ENCODE data around the gene MAPKBP1.
"Not testable (repeated sequence)": the region's sequence is repeated elsewhere in the genome, so short reads cannot be mapped to it uniquely, and the experiment has no call there.

MAPKBP1 gene

GRCh38 chr15:41825572-41826535 is 51.6 kb downstream of the MAPKBP1 start:
- no peak for DNase-seq (ENCODE audit: low spot score)

DNA sequence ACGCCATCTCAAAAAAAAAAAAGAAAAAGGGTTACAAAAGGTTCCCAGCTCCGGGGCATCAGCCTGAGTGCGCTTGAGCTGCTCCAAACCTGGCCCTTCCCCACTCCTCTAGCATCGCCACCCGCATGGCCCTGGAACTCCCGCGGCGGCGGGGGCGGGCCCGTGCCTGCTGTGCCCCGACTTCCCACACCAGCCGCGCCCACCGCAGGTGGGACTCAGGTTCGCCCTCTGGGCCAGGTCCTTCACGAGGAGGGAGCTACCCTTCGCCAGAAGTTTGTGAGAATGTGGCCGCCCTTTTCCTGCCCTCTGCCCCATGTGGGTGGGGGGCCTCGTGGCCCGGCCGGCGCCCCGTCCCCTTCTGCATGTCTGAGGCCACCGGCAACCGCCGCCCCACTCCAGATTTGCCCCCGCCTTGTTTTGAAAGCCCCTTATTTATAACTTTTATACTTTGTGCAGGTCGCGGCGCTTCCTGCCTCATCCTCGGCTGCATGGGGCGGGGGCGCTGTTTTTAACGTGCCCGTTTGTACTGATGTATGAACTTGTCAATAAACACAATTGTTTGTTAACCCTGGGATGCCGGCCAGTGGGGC is 53.1 kb downstream of the MAPKBP1 start:
- no peak for DNase-seq (ENCODE audit: low spot score)

DNA sequence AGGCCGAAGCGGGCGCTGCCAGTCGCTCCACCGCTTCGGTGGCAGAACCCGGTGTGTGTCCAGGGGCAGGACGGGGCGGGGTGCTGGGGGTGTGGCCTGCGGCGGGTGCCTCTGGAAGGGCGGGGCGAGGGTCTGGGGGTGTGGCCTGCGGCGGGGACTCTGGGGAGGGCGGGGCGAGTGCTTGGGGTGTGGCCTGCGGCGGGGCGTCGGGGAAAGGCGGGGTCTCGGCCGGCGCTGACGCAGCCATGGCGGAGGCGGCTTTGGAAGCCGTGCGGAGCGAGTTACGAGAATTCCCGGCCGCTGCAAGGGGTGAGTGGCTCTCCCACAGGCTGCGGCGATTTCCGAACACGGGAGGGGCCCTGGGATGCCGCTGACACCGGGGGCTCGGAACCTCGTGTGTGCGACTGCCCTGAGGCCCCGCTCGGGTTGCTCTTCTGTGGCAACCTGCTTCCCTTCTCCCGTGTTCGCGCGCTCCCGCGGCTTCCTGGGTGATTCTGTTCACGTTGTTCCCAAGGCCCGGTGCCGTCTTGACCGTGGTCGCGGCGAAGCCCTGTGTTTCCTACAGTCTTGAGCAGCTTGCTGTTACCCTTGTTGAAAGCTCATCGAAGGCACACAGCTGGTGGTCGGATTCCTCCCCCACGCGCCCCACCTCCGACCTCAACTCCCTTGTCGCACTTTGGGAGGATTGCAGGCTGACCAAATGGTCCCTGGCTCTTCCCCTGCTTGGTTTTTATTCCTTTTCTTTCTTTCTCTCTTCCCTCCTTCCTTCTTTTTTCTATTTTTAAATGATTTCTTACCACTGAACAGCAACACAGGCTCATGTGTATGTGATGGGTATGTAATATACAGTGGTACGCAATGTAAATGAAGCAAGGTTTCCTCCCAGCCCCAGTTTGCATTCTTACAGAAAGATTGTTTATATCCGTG is 53.9 kb downstream of the MAPKBP1 start, which contains the start of gene JMJD7:
Gene JMJD7, plus strand, starts transcription at position 213 of the 927 bp plus-strand sequence. Its CDS starts 33 bp downstream, at position 246.
- peak; percentile 90 for DNase-seq (ENCODE audit: low spot score)

- peak; percentile 8 for DNase-seq (ENCODE audit: low spot score)
Observed at GRCh38 chr15:41828807-41829141, 54.5 kb downstream of the MAPKBP1 start.

DNA sequence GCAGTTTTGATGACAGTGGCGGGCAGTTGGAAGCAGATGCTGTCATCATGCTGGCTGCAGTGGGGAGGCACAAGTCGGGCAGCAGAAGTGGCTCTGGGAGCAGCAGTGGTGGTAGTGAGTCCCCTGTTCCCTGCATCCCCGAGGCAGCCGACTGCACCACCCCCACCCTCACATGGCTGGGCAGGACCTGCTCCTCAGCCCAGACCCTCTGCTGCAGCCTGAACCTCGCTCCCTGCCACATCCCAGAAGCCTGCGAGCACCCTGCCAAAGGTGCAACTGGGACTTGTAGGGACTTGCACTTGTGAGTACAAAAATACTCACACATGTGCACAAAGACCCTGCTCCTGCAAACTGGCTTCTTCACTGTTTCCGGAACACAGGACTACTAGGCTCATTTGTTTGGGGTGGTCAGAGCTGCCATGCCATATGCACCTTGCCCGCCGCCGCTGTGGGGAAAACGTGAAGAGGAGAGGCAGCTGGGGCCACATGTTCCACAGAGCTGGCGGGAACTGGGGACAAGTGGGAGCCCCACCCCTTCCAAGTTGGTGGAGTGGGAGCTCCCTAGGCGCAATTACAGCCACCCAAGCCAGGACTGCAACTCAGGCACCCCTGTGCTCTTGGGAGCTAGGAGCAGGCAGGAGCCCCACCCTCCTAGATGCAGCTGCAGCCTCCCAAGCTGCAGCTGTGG is 55.8 kb downstream of the MAPKBP1 start:
- DNase-seq (ENCODE audit: low spot score), result no peak

DNA sequence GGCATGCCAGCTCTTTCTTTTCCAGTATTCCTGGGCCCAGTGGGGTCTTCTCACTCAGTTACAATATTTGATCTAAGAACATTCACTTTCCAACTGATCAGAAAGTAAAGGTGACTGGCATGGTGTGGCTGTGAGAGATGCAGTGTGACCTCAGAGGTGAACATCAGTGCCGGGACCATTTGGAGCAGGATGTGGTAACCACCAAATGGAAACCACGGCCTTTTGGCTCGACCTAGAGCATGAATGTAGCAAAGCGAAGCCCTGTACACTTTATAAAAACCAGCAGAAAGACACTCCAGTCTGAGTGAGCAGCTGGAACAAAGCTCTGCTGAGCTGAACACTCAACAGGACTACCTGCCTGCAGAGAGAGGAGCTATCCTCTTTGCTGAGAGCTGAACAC is 57.0 kb downstream of the MAPKBP1 start:
- not testable (repeated sequence) for DNase-seq (ENCODE audit: low spot score)

DNA sequence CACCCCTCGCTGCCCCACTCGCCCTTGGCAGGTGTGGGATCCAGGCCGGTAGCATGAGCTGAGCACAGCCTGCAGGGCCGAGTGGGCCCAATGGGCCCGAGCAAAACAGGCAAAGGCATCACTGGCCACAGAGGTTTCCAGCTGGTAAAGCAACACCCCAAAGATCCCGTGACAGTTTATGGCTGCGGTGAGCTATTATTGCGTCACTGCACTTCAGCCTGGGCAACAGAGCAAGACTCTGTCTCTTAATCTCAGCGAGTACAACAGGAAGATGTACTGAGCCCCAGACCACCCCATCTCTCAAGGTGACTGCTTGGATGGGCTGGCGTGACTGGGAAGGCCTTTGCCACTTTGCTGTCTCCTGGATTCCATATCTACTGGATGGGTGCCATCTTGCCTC is 57.9 kb downstream of the MAPKBP1 start:
- no peak for DNase-seq (ENCODE audit: low spot score)

DNA sequence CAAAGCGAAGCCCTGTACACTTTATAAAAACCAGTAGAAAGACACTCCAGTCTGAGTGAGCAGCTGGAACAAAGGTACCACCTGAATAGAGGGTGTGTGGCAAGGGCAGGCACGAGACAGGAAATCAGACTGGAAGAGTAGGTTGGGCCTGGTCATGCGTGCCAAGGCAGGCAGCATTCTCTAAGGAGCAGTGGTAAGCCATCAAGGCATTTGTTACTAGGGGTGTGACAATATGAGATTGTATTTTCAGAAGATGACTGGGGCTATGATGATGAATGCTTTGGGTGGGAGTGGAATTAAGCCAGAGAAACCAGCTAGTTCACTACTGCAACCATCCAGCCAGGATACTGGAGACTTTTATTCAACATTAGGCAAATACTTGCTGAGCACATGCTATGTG is 58.6 kb downstream of the MAPKBP1 start:
- no peak for DNase-seq (ENCODE audit: low spot score)

DNA sequence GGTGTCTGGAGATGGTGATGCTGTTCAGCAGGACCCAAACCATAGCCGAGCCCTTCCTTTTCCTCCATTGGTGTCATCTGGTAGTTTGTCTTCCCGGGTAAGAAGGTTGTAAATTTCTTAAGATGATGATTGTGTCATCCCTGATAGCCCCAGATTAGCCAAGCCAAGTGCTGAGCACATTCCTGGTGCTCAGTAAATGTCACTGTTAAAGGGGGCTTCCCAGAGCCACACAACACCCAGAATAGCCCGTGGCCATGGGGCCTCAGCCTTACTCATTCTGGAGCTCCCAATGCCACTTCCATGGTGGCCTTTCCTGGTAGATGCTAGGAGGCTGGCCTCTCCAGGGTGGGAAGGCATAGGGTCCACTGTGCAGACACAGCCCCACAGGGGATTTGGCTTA is 59.8 kb downstream of the MAPKBP1 start:
- DNase-seq (ENCODE audit: low spot score), result no peak

- no peak for DNase-seq (ENCODE audit: low spot score)
Observed at GRCh38 chr15:41836073-41836472, 61.8 kb downstream of the MAPKBP1 start.

- no peak for DNase-seq (ENCODE audit: low spot score)
Observed at GRCh38 chr15:41836713-41837454, 62.6 kb downstream of the MAPKBP1 start.

GRCh38 chr15:41838400-41838897 is 64.2 kb downstream of the MAPKBP1 start, which contains the start of gene PLA2G4B:
TSS of gene PLA2G4B (plus strand) at chr15:41838847. CDS start at chr15:41838914, 67 bp downstream.
- no peak for DNase-seq (ENCODE audit: low spot score)

- DNase-seq (ENCODE audit: low spot score), result no peak
Observed at GRCh38 chr15:41839781-41840491, 65.7 kb downstream of the MAPKBP1 start.

GRCh38 chr15:41840673-41841072 is 66.4 kb downstream of the MAPKBP1 start:
- no peak for DNase-seq (ENCODE audit: low spot score)

DNA sequence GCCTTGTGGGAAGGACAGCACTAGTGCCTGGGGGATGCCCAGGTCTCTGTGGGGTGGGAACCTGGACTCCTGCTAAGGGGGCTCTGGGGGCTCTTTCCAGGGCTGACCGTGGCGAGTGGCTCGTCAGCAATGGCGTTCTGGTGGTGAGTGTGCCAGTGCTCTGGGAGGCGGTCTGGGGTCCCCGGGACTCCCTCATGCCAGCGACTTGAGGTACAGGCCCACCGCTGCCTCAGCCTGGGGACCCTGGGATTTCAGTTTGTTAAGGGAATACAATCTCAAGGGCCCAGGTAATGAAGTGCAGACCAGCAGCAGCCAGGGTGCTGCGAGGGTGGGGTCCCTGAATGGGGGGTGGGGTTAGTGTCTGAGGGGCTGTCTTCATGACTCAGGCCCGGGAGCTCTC is 66.8 kb downstream of the MAPKBP1 start:
- no peak for DNase-seq (ENCODE audit: low spot score)

DNA sequence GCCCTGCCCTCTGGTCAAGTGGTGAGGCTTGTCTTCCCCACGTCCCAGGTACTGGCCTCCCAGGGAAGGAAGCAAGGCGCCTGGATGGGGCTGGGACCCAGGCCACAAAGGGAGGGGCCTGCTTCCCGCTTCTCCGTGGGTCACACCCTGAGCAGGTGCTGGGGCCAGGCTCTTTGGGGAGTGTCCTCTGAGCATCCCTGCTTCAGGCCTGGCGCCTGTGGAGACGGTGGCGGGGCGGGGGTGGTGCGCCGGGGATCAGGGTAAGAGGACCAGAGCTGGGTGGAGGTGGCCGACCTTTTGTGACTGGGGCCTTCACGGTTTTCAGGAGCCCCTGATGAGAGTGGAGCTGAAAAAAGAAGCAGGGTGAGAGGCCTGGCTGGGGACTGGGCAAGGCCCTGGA is 67.9 kb downstream of the MAPKBP1 start:
- DNase-seq (ENCODE audit: low spot score), result no peak

DNA sequence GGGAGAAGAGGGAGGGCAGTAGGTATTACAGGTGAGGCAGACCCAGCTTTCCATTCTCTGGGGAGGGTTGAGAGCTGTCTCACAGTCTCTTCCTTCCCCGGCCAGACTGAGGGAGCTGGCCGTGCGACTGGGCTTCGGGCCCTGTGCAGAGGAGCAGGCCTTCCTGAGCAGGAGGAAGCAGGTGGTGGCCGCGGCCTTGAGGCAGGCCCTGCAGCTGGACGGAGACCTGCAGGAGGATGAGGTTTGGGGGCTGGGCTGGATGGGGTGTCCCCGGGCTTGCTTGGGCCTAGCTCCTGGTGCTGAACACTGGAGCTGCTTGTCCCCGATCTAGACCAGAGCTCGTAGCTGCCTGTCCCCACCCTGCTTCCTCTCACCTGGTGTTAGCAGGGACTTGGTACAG is 69.3 kb downstream of the MAPKBP1 start:
- no peak for DNase-seq (ENCODE audit: low spot score)

GRCh38 chr15:41844814-41845213 is 70.5 kb downstream of the MAPKBP1 start:
- DNase-seq (ENCODE audit: low spot score), result no peak

- no peak for DNase-seq (ENCODE audit: low spot score)
Observed at GRCh38 chr15:41847206-41847605, 72.9 kb downstream of the MAPKBP1 start.

DNA sequence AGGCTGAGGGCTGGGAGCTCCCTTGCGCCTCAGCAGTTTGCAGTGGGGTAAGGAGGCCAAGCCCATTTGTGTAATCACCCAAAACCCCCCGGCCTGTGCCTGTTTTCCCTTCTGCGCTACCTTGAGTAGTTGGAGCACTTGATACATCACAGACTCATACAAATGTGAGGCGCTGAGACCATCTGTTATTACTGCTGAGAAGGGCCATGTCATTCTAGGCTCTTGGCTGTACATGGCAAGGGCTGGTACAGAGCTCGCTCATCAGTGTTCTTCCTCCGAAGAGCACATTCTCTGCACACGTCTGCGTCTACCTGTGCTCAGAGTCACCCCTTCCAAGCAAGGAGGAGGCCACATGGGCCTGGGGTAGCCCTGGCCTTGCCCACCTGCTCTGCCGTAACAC is 73.7 kb downstream of the MAPKBP1 start:
- no peak for DNase-seq (ENCODE audit: low spot score)

All from hematopoietic multipotent progenitor cell treated with erythropoietin and hydrocortisone succinate and interleukin-3 and kit ligand, for 17 days (in vitro differentiated cells).